GM06990 (cell line): ENCODE measurements around the gene CYTH2.

Experiments used
- DNase-seq: peaks from one replicate; pipeline ENCODE4 v3.0.0-alpha.2; 2011; ENCODE audit not compliant: insufficient read length; ENCODE audit errors: extremely low read depth
- H3K27me3 ChIP-seq: replicated peaks from 2 replicates; pipeline ENCODE4 v1.6.0; 2011; ENCODE audit warnings: low read length; ENCODE audit not compliant: control insufficient read depth, insufficient read depth
- H3K36me3 ChIP-seq: 2 replicates; pipeline ENCODE4 v1.5.1; 2011; ENCODE audit warnings: low read length; ENCODE audit not compliant: control insufficient read depth, insufficient read depth
- H3K4me3 ChIP-seq: replicated peaks from 2 replicates; pipeline ENCODE4 v1.5.1; 2011; ENCODE audit warnings: low read depth, mild to moderate bottlenecking, control low read depth, low read length
- CTCF ChIP-seq: IDR thresholded peaks from 2 replicates; pipeline ENCODE4 v1.5.1; 2011; ENCODE audit warnings: low read length, control low read depth, mild to moderate bottlenecking, inconsistent platforms; ENCODE audit not compliant: insufficient read depth, poor library complexity, severe bottlenecking

CYTH2 gene

GRCh38 chr19:48436586-48436985 is 32.6 kb upstream of the CYTH2 start:
- no peak for TF ChIP-seq CTCF
- no peak for DNase-seq
- H3K27me3 ChIP-seq = no peaks in the 10 kb centered on the region; the same call in 1 of the 2 replicates
- no peak overlapping the region for H3K4me3 ChIP-seq
- H3K36me3 ChIP-seq = no peaks in the 10 kb centered on the region

GRCh38 chr19:48441360-48442050 is 27.7 kb upstream of the CYTH2 start:
- no peak for TF ChIP-seq CTCF
- H3K27me3 ChIP-seq = no peaks in the 10 kb centered on the region; the same call in 1 of the 2 replicates
- no peaks in the 10 kb centered on the region for H3K36me3 ChIP-seq
- DNase-seq = no peak
- H3K4me3 ChIP-seq = no peak overlapping the region

GRCh38 chr19:48442116-48443035 is 26.8 kb upstream of the CYTH2 start:
- no peaks in the 10 kb centered on the region; the same call in 1 of the 2 replicates for H3K36me3 ChIP-seq
- no peak for TF ChIP-seq CTCF
- no peaks in the 10 kb centered on the region; the same call in 1 of the 2 replicates for H3K27me3 ChIP-seq
- DNase-seq = no peak
- no peak overlapping the region for H3K4me3 ChIP-seq

GRCh38 chr19:48443256-48443655 is 25.9 kb upstream of the CYTH2 start:
- DNase-seq = no peak
- no peak for TF ChIP-seq CTCF

GRCh38 chr19:48443731-48444128 is 25.4 kb upstream of the CYTH2 start:
- Histone ChIP-seq H3K27me3 (no peaks in the 10 kb centered on the region; the same call in 1 of the 2 replicates), H3K4me3 (no peak overlapping the region), H3K36me3 (no peaks in the 10 kb centered on the region; the same call in 1 of the 2 replicates)
- TF ChIP-seq CTCF = no peak
- DNase-seq = no peak

More at GRCh38 chr19:48443256-48443655, 25.9 kb upstream of the CYTH2 start:
- no peaks in the 10 kb centered on the region; the same call in 1 of the 2 replicates for H3K36me3 ChIP-seq
- no peaks in the 10 kb centered on the region; the same call in 1 of the 2 replicates for H3K27me3 ChIP-seq
- H3K4me3 ChIP-seq = no peak overlapping the region
